ENCODE data around the gene LSM12.

Gene LSM12

DNA sequence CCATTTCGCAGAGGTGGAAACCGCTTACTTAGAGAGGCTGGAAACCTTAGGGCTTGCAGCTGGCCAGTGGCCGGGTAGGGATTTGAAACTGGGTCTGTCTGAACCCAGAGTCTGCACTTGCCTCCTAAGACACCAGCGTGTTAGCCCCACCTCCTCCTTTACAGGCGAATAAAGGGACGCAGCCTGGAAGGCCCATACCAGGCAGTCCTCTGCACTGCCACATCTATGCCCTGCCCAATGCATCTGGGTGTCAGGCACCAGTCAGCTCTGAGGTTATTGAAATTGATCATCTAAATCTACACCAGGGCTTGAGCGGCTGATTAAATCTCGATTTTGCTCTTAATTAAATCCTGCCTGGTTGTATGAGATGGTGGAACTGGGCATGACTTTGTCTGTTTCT lies 82.0 kb downstream of the LSM12 start:
- FAIRE-seq (no peak), DNase-seq (ENCODE audit: insufficient read length) (no peak)
- TF ChIP-seq TAF1 (IDR thresholded peaks at IDR 0.05; ENCODE audit: borderline replicate concordance, low read depth, low read length) (no peak), POLR2A (IDR thresholded peaks at IDR 0.05; ENCODE audit: low read depth, low read length) (no peak), POLR2AphosphoS5 (IDR thresholded peaks at IDR 0.05; ENCODE audit: low read depth, low read length) (no peak)
